BE2C (cell line): ENCODE data around the gene ZSCAN16.

ENCODE experiments used
- DNase-seq: peaks from one replicate; pipeline ENCODE4 v3.0.0-alpha.2; 2020
- H3K27me3 ChIP-seq: fragments of 250-450 bp; sonication (Bioruptor Pico); 2 replicates; pipeline ENCODE4 v1.5.1; 2020; ENCODE audit warnings: mild to moderate bottlenecking
- H3K36me3 ChIP-seq: fragments of 250-450 bp; sonication (Bioruptor Pico); 2 replicates; pipeline ENCODE4 v1.5.1; 2020; ENCODE audit warnings: mild to moderate bottlenecking
- H3K4me1 ChIP-seq: fragments of 250-450 bp; sonication (Bioruptor Pico); 2 replicates; pipeline ENCODE4 v1.5.1; 2020
- H3K4me3 ChIP-seq: 2 replicates; pipeline ENCODE4 v1.5.1; 2011; ENCODE audit warnings: low read depth, low read length
- H3K9me3 ChIP-seq: fragments of 250-450 bp; sonication (Bioruptor Pico); 2 replicates; pipeline ENCODE4 v1.5.1; 2020
- CTCF ChIP-seq: IDR thresholded peaks from 2 replicates; pipeline ENCODE4 v1.5.1; 2012; ENCODE audit warnings: mild to moderate bottlenecking, low read depth, low read length

ZSCAN16 gene

DNA sequence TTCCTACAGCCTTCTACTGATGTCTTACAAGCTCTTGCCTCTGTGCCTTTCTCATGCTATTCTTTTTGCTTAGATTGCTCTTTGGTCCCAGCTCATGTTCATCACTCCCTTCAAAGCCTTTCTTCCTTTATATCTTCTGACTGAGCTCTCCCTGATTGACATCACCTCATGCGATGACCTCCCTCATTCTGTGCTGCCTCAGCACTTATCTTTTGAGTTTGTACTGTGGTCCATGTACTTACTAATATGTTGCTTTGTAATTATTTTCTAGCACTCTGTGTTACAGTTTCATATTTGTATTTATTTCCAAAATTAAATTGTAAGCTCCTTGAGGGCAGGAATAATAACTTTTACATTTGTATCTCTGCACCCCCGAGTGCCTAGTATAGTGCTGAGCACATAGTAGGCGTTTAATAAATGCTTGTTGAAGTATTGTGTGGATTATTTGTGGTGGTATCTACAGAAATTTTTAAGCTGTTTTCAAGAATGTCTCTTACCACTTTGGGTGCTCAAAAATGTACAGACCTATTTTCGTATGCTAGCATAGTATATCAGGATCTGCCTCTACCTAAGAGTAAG lies 34.7 kb downstream of the ZSCAN16 start:
- peaks cover 10% of the 10 kb centered on the region for H3K36me3 ChIP-seq
- no peaks in the 10 kb centered on the region for H3K27me3 ChIP-seq
- no peaks in the 10 kb centered on the region for H3K4me1 ChIP-seq
- no peaks in the 10 kb centered on the region for H3K9me3 ChIP-seq
- no peak overlapping the region for H3K4me3 ChIP-seq
- no peak for DNase-seq
- no peak for TF ChIP-seq CTCF

DNA sequence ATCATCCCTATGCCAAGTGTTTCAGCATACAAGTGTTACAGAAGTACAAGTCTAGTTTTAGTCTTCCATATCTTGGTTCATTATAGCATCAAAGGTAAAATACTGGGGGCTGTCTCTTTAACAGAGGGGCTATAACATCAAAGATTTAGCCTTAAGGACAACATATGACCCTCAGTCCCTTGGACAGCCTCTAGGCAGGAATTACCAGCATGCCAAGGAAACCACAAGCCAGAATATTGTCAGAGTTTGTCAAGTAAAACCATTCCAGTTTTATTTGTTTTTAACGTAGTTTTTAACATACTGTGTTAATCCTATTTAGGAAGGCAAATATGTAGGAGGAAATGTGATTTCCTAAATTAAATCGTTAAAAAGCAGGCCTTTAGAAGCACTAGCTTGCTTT lies 35.8 kb downstream of the ZSCAN16 start:
- no peak for TF ChIP-seq CTCF

GRCh38 chr6:28161410-28162079 lies 37.1 kb downstream of the ZSCAN16 start:
- peaks cover 2% of the 10 kb centered on the region; the same call in 1 of the 2 replicates for H3K36me3 ChIP-seq
- H3K27me3 ChIP-seq: no peaks in the 10 kb centered on the region
- H3K4me1 ChIP-seq: no peaks in the 10 kb centered on the region
- peak; percentile 89 for DNase-seq
- no peak for TF ChIP-seq CTCF
- H3K9me3 ChIP-seq: no peaks in the 10 kb centered on the region
- peak overlapping the region; percentile 71 for H3K4me3 ChIP-seq

More for the DNA sequence above, 35.8 kb downstream of the ZSCAN16 start:
- Histone ChIP-seq H3K27me3 (no peaks in the 10 kb centered on the region), H3K4me1 (no peaks in the 10 kb centered on the region), H3K9me3 (no peaks in the 10 kb centered on the region), H3K36me3 (peaks cover 2% of the 10 kb centered on the region; the same call in 1 of the 2 replicates), H3K4me3 (no peak overlapping the region)
- no peak for DNase-seq

- no peaks in the 10 kb centered on the region for H3K36me3 ChIP-seq
- H3K9me3 ChIP-seq: no peaks in the 10 kb centered on the region
- H3K4me3 ChIP-seq: no peak overlapping the region
- no peak for TF ChIP-seq CTCF
- no peaks in the 10 kb centered on the region for H3K4me1 ChIP-seq
- no peaks in the 10 kb centered on the region for H3K27me3 ChIP-seq
- DNase-seq: no peak
These were observed 41.2 kb downstream of the ZSCAN16 start for GRCh38 chr6:28165563-28165962.

- H3K4me1 ChIP-seq: no peaks in the 10 kb centered on the region
- no peaks in the 10 kb centered on the region for H3K27me3 ChIP-seq
- no peak overlapping the region for H3K4me3 ChIP-seq
- no peak for DNase-seq
- no peaks in the 10 kb centered on the region for H3K36me3 ChIP-seq
- no peaks in the 10 kb centered on the region for H3K9me3 ChIP-seq
- TF ChIP-seq CTCF: no peak
These were observed 42.7 kb downstream of the ZSCAN16 start for GRCh38 chr6:28167068-28167467.

DNA sequence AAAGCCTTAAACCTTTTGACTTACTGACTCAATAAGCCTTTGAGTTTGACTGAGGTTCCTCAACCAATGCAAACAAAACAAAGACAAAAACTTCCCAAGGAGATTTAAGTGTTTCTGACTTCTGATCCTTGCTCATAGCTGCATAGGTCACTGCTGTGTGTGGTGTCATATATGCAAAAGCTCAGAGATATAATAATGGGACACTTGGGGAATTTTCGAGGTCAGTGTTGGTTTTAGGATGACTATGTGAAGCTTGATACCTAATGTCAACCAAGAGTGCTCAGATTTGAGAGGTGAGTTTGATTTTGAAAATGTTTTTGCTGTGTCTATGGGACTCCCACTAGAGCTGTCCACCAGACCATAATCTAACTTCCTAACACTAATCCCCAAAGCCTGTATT lies 43.5 kb downstream of the ZSCAN16 start:
- Histone ChIP-seq H3K36me3 (no peaks in the 10 kb centered on the region), H3K4me1 (no peaks in the 10 kb centered on the region), H3K4me3 (no peak overlapping the region), H3K9me3 (no peaks in the 10 kb centered on the region), H3K27me3 (no peaks in the 10 kb centered on the region)
- no peak for TF ChIP-seq CTCF
- no peak for DNase-seq
